Transverse colon (tissue), 4 donors: Measurements from ENCODE around the gene SLC25A25. TPM values are rescaled to one million over a fixed set of nuclear protein-coding genes. Genes with fewer than 3 reads are reported as not detected.

Source experiments
- DNase-seq: peaks from one replicate; pipeline ENCODE4 v3.0.0-alpha.2; 2019
- H3K27ac ChIP-seq, 4 donors: fragments of 200-600 bp; sonication (generic); 2 replicates each; pipeline ENCODE4 v1.5.1; 2016 to 2018; ENCODE audit warnings: inconsistent platforms in 4 of 4
- H3K27me3 ChIP-seq: fragments of 200-600 bp; sonication (generic); 2 replicates; pipeline ENCODE4 v1.5.1; 2017; ENCODE audit warnings: inconsistent platforms
- H3K36me3 ChIP-seq, 4 donors: fragments of 200-600 bp; sonication (generic); 2 replicates each; pipeline ENCODE4 v1.5.1; 2017 to 2019; ENCODE audit warnings: inconsistent platforms in 4 of 4
- H3K4me1 ChIP-seq, 4 donors: fragments of 200-600 bp; sonication (generic); 2 replicates each; pipeline ENCODE4 v1.5.1; 2017 to 2020; ENCODE audit warnings: inconsistent platforms in 4 of 4
- H3K4me3 ChIP-seq, 4 donors: fragments of 200-600 bp; sonication (generic); 1 replicate in 1 of 4; 2 replicates in 3 of 4; pipeline versions ENCODE4 v1.5.1 to v1.6.1; 2017 to 2019; ENCODE audit warnings: inconsistent platforms in 4 of 4
- H3K9me3 ChIP-seq, 2 donors: fragments of 200-600 bp; sonication (generic); 2 replicates each; pipeline ENCODE4 v1.5.1; 2017 to 2019; ENCODE audit warnings: inconsistent platforms in 2 of 2
- EP300 ChIP-seq: sonication (generic); formaldehyde crosslinking; IDR thresholded peaks from one replicate; pipeline ENCODE4 v1.6.1; 2017; ENCODE audit warnings: antibody characterized with exemption, low read depth
- POLR2A ChIP-seq: fragments of 450-650 bp; IDR thresholded peaks from one replicate; pipeline ENCODE4 v1.6.1; 2016; ENCODE audit warnings: antibody characterized with exemption, mild to moderate bottlenecking, moderate library complexity
- POLR2AphosphoS5 ChIP-seq, 3 donors: sonication (generic); formaldehyde crosslinking; IDR thresholded peaks; one replicate each; pipeline ENCODE4 v1.6.1; 2016; ENCODE audit warnings: antibody characterized with exemption in 3 of 3
- WGBS, 2 donors: methylation state at CpG; one replicate each; pipeline ENCODE4 v1.1.5; 2018; ENCODE audit warnings: low coverage in 1 of 2; 5-methylcytosine and 5-hydroxymethylcytosine counted together
- in situ Hi-C, 4 donors: fragments of 200-750 bp; cut with MboI; loops; one replicate each; pipeline versions ENCODE4 v1.15.0 to v1.15.1; 2017; ENCODE audit warnings: low sequenced_read_pairs in 3 of 4, low pct_ligation_motif_present in 1 of 4, low pct_unique_long_range_greater_than_20kb in 1 of 4
- intact Hi-C: fragments of 100-400 bp; cut with DNase I; formaldehyde crosslinking; loops from one replicate; pipeline ENCODE4 v1.15.1; 2023; ENCODE audit warnings: low total_unique reads
- total RNA-seq, 4 donors: library from RNA; depleted of rRNA; stranded (reverse); fragments of >200 nt; gene quantifications; one replicate each; pipeline ENCODE4 v1.1.0, GENCODE V29; 2016
- TF ChIP-seq, protein P1 (sequence below), 5 experiments: fragments of 200-600 bp in 3 of 5; fragments of 450-650 bp in 2 of 5; sonication (generic) in 3 of 5; IDR thresholded peaks; 1 replicate in 2 of 5; 2 replicates in 3 of 5; pipeline ENCODE4 v1.5.1; 2016 to 2017; ENCODE audit warnings: antibody characterized with exemption in 5 of 5, inconsistent platforms in 3 of 5, mild to moderate bottlenecking in 2 of 5, moderate library complexity in 1 of 5

Gene SLC25A25
- total RNA-seq, 4 donors from 2014 or later, result 25.5 to 35.5 (median 32.5) TPM

DNA sequence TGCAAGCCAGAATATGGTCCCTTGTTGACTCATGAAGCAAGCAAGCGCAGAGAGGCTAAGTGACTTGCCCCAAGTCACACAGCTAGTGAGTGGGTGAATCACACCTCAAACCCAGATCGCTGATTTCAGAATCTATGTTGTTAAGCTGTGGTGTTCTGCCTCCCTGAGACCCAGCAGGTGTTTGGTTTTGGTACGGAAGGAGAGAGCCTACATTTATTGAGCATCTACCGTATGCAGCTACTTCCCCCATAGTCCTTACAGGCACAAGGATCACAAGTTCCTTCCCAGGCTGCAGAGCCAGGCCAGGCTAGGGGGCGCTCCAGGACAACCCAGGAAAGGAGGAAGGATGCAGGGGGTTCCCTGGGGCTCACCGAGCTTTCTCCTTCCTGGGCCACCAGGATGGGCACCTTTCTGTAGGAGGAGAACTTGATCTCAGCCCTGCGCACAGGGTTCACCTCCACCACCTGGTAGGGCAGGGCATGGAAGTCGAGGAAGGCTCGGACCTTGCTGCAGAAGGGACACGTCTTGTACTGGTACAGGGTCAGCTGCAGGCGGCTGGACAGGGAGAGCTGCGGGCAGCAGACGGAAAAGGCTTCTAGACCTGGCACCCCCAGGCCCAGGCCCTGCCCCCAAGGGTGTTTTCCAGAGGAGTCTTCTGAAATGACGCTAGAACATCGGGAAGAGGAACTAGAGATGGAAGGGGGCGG, 57.0 kb downstream of the SLC25A25 start:
- intact Hi-C loops, result no loop called here
- WGBS, 2 donors, result 48 to 67% methylated on average over 6 to 16 of the region's 16 CpGs
- DNase-seq, result peak; percentile 87
- Histone ChIP-seq H3K4me1 (peaks cover 14 to 34% (median 29%) of the 10 kb centered on the region in 4 donors), H3K4me3 (no peak overlapping the region), H3K27ac (peak overlapping the region in 2 of 4 donors; percentile 3 to 24), H3K9me3 (no peaks in the 10 kb centered on the region), H3K27me3 (no peaks in the 10 kb centered on the region), H3K36me3 (peaks cover 0 to 21% (median 10%) of the 10 kb centered on the region in 4 donors)
- in situ Hi-C loops, result loop anchor here in 2 of 4 donors (25.0 kb wide), 2 partner anchors 88 to 163 kb away; no protein-coding TSS in a partner anchor
- TF ChIP-seq, protein P1, sequence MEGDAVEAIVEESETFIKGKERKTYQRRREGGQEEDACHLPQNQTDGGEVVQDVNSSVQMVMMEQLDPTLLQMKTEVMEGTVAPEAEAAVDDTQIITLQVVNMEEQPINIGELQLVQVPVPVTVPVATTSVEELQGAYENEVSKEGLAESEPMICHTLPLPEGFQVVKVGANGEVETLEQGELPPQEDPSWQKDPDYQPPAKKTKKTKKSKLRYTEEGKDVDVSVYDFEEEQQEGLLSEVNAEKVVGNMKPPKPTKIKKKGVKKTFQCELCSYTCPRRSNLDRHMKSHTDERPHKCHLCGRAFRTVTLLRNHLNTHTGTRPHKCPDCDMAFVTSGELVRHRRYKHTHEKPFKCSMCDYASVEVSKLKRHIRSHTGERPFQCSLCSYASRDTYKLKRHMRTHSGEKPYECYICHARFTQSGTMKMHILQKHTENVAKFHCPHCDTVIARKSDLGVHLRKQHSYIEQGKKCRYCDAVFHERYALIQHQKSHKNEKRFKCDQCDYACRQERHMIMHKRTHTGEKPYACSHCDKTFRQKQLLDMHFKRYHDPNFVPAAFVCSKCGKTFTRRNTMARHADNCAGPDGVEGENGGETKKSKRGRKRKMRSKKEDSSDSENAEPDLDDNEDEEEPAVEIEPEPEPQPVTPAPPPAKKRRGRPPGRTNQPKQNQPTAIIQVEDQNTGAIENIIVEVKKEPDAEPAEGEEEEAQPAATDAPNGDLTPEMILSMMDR (IDR thresholded peaks at IDR 0.05), result peak in 4 of 5 experiments; percentile 44 to 55 (median 51)
- TF ChIP-seq POLR2AphosphoS5 (IDR thresholded peaks at IDR 0.05), result no peak
- TF ChIP-seq EP300, result no peak

GRCh38 chr9:128125580-128126354, 57.7 kb downstream of the SLC25A25 start:
- WGBS, 2 donors, result 41 to 80% methylated on average over 1 to 10 of the region's 10 CpGs
- Histone ChIP-seq H3K9me3 (no peaks in the 10 kb centered on the region), H3K27ac (peak overlapping the region in 2 of 4 donors; percentile 3 to 24), H3K27me3 (no peaks in the 10 kb centered on the region), H3K36me3 (peaks cover 0 to 21% (median 10%) of the 10 kb centered on the region in 4 donors), H3K4me3 (peak overlapping the region in 1 of 4 donors; percentile 96), H3K4me1 (peaks cover 14 to 34% (median 29%) of the 10 kb centered on the region in 4 donors)
- in situ Hi-C loops (loop anchor here in 1 of 4 donors (25.0 kb wide), 1 partner anchor 88 kb away; no protein-coding TSS in a partner anchor), intact Hi-C loops (no loop called here)
- DNase-seq, result no peak
- TF ChIP-seq POLR2A (no peak), EP300 (no peak), POLR2AphosphoS5 (IDR thresholded peaks at IDR 0.05) (no peak)
- TF ChIP-seq, protein P1 (IDR thresholded peaks at IDR 0.05), result no peak

- Histone ChIP-seq H3K4me1 (peaks cover 14 to 40% (median 29%) of the 10 kb centered on the region in 4 donors), H3K27ac (peak within 1 kb of the TSS; percentile 94 to 98 (median 96)), H3K9me3 (no peaks in the 10 kb centered on the region), H3K36me3 (peaks cover 0 to 16% (median 6%) of the 10 kb centered on the region in 4 donors), H3K4me3 (peak within 1 kb of the TSS; percentile 84 to 96 (median 94)), H3K27me3 (no peaks in the 10 kb centered on the region)
- in situ Hi-C loops (loop anchor here in 1 of 4 donors (25.0 kb wide), 1 partner anchor 90 kb away; no protein-coding TSS in a partner anchor), intact Hi-C loops (no loop called here)
- TF ChIP-seq POLR2A, result peak; percentile 8
- TF ChIP-seq EP300, result no peak
- TF ChIP-seq POLR2AphosphoS5 (IDR thresholded peaks at IDR 0.05), result peak in 1 of 3 donors; percentile 54
- WGBS, 2 donors, result 0% methylated on average over 50 of the region's 56 CpGs; no CpG with 5 or more reads in 1 of the 2 donors
- DNase-seq, result peak; percentile 85
These were observed 59.5 kb downstream of the SLC25A25 start, which contains the start of gene PTGES2 for GRCh38 chr9:128127568-128127989. Gene PTGES2 (minus strand): TSS chr9:128127729. CDS start chr9:128127717, 12 bp downstream.

- Histone ChIP-seq H3K9me3 (no peaks in the 10 kb centered on the region), H3K27me3 (no peaks in the 10 kb centered on the region), H3K27ac (peak overlapping the region; percentile 94 to 98 (median 96)), H3K4me1 (peaks cover 14 to 40% (median 29%) of the 10 kb centered on the region in 4 donors), H3K36me3 (peaks cover 0 to 10% (median 4%) of the 10 kb centered on the region in 4 donors), H3K4me3 (peak overlapping the region; percentile 84 to 96 (median 94))
- DNase-seq, result peak; percentile 85
- no peak for TF ChIP-seq EP300
- TF ChIP-seq POLR2A, result peak; percentile 68
- TF ChIP-seq POLR2AphosphoS5 (IDR thresholded peaks at IDR 0.05), result peak; percentile 52 to 82 (median 79)
- in situ Hi-C loops (loop anchor here in 1 of 4 donors (25.0 kb wide), 1 partner anchor 91 kb away; no protein-coding TSS in a partner anchor), intact Hi-C loops (no loop called here)
- WGBS, 2 donors, result 1% methylated on average over 55 of the region's 82 CpGs; no CpG with 5 or more reads in 1 of the 2 donors
These were observed 60.2 kb downstream of the SLC25A25 start for GRCh38 chr9:128127990-128128835.
